Vagina (tissue), 2 donors: ENCODE measurements around the gene MEGF6.

ENCODE experiments used
- CTCF ChIP-seq, 3 experiments: fragments of 450-650 bp in 2 of 3; fragments of 200-600 bp in 1 of 3; sonication (generic) in 1 of 3; IDR thresholded peaks; one replicate each; pipeline ENCODE4 v1.5.1; 2017 to 2019; ENCODE audit warnings: antibody characterized with exemption in 3 of 3, mild to moderate bottlenecking in 2 of 3, moderate library complexity in 2 of 3
- POLR2A ChIP-seq, 2 donors: fragments of 450-650 bp; IDR thresholded peaks; one replicate each; pipeline ENCODE4 v1.6.1; 2017; ENCODE audit warnings: antibody characterized with exemption in 2 of 2, mild to moderate bottlenecking in 2 of 2, moderate library complexity in 2 of 2

GRCh38 chr1:3581296-3582036, 29.8 kb downstream of the MEGF6 start:
- no peak for TF ChIP-seq CTCF (IDR thresholded peaks at IDR 0.05)
- no peak for TF ChIP-seq POLR2A (IDR thresholded peaks at IDR 0.05)
